Lower lobe of right lung (tissue), 2 donors: ENCODE results near the gene MAST3. TPM values are rescaled to one million over a fixed set of nuclear protein-coding genes. Genes with fewer than 3 reads are reported as not detected.

Experiments used
- ATAC-seq, 2 donors: fragments of 200-7000 bp; cut with Tn5 transposase; one replicate each; pipeline ENCODE4 v1.9.1; 2020 to 2022; ENCODE audit warnings: mild to moderate bottlenecking in 2 of 2, moderate library complexity in 2 of 2
- DNase-seq: peaks from one replicate; pipeline ENCODE4 v3.0.0-alpha.2; 2020
- H3K27ac ChIP-seq: fragments of 200-600 bp; one replicate; pipeline ENCODE4 v1.8.0; 2022
- H3K27me3 ChIP-seq: fragments of 200-600 bp; one replicate; pipeline ENCODE4 v1.8.0; 2022; ENCODE audit warnings: low read depth
- H3K36me3 ChIP-seq: fragments of 200-600 bp; one replicate; pipeline ENCODE4 v1.8.0; 2022; ENCODE audit warnings: mild to moderate bottlenecking
- H3K4me1 ChIP-seq: fragments of 200-600 bp; one replicate; pipeline ENCODE4 v1.8.0; 2022
- H3K4me3 ChIP-seq: fragments of 200-600 bp; one replicate; pipeline ENCODE4 v1.8.0; 2022; ENCODE audit warnings: mild to moderate bottlenecking
- H3K9me3 ChIP-seq: fragments of 200-600 bp; one replicate; pipeline ENCODE4 v1.8.0; 2022
- intact Hi-C: fragments of 100-400 bp; cut with DNase I; formaldehyde crosslinking; loops from one replicate; pipeline ENCODE4 v1.11.0; 2022
- total RNA-seq: library from RNA; stranded (reverse); fragmentation: NEBNext Ultra II Directional; extraction: Animal tissue kit (Norgen Biotek cat#: 25700); gene quantifications from one replicate; pipeline ENCODE4 v1.2.1, GENCODE V29; 2021
- TF ChIP-seq, protein P1 (sequence below): fragments of 200-600 bp; IDR thresholded peaks from one replicate; pipeline ENCODE4 v1.8.0; 2022; ENCODE audit warnings: antibody characterized with exemption, mild to moderate bottlenecking
- donor health status: DM: no; HTN: yes; CAD: no; lungs with severe emphysema.

MAST3 gene
- total RNA-seq, 1 donor from 2014 or later, result 29.2 TPM

DNA sequence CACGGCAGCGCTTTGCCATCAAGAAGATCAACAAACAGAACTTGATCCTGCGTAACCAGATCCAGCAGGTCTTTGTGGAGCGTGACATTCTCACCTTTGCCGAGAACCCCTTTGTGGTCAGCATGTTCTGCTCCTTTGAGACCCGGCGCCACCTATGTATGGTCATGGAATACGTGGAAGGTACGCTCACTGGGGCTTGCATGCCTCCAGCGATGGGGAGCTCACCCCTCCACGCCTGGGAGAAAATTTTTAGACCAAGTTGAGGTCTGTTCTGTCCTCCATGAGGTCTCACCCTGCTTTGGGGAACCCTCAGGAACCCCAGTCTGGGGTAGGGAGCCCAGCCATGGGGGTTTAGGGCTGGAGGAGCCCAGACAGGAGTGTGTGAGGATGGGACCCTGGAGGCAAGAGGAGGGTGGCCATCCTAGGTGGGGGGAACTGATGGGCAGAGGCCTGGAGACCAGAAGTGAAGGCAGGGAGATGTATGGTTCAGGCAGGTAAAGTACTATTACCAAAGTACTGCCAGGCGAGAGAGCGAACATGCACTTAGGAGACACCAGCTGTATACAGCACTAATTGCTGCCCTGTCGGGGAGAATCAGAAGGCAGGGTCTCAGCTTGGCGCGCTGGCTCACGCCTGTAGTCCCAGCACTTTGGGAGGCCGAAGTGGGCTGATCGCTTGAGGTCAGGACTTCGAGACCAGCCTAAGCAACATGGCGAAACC is 33.1 kb downstream of the MAST3 start:
- ATAC-seq, result no peak
- DNase-seq, result no peak
- Histone ChIP-seq H3K27me3 (no peaks in the 10 kb centered on the region), H3K27ac (no peak overlapping the region), H3K36me3 (peaks cover 87% of the 10 kb centered on the region), H3K4me3 (no peak overlapping the region), H3K9me3 (no peaks in the 10 kb centered on the region), H3K4me1 (no peaks in the 10 kb centered on the region)
- TF ChIP-seq, protein P1, sequence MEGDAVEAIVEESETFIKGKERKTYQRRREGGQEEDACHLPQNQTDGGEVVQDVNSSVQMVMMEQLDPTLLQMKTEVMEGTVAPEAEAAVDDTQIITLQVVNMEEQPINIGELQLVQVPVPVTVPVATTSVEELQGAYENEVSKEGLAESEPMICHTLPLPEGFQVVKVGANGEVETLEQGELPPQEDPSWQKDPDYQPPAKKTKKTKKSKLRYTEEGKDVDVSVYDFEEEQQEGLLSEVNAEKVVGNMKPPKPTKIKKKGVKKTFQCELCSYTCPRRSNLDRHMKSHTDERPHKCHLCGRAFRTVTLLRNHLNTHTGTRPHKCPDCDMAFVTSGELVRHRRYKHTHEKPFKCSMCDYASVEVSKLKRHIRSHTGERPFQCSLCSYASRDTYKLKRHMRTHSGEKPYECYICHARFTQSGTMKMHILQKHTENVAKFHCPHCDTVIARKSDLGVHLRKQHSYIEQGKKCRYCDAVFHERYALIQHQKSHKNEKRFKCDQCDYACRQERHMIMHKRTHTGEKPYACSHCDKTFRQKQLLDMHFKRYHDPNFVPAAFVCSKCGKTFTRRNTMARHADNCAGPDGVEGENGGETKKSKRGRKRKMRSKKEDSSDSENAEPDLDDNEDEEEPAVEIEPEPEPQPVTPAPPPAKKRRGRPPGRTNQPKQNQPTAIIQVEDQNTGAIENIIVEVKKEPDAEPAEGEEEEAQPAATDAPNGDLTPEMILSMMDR, result no peak
- intact Hi-C loops, result no loop called here

DNA sequence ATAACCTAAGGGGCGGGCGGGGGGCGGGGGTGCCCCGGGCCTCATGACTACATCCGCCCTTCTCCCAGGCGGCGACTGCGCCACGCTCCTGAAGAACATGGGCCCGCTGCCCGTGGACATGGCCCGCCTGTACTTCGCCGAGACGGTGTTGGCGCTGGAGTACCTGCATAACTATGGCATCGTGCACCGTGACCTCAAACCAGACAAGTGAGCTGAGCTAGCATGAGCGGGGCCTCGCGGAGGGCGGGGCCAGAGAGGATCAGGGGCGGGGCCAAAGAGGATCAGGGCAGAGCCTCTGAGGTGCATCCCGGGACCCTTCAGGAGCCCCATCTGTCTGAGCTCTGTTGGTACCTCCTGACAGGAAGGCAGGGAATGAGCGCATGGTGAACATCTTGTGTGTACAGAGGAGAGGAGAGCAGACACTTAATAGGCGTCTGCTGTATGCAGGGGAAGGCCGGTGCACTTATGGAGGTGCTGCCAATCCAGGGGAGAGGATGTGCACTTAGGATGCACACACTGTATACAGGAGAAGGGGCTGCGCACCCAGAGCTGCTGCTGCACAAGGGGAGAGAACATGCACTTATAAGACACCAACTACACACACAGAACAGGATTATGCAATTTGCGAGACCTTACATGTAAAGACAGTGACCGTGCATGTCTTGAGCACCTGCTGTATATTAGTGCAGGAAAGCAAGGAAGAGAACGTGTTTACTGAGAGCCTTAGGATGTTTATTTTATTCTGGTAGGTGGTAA is 34.4 kb downstream of the MAST3 start:
- H3K4me1 ChIP-seq, result no peaks in the 10 kb centered on the region

DNA sequence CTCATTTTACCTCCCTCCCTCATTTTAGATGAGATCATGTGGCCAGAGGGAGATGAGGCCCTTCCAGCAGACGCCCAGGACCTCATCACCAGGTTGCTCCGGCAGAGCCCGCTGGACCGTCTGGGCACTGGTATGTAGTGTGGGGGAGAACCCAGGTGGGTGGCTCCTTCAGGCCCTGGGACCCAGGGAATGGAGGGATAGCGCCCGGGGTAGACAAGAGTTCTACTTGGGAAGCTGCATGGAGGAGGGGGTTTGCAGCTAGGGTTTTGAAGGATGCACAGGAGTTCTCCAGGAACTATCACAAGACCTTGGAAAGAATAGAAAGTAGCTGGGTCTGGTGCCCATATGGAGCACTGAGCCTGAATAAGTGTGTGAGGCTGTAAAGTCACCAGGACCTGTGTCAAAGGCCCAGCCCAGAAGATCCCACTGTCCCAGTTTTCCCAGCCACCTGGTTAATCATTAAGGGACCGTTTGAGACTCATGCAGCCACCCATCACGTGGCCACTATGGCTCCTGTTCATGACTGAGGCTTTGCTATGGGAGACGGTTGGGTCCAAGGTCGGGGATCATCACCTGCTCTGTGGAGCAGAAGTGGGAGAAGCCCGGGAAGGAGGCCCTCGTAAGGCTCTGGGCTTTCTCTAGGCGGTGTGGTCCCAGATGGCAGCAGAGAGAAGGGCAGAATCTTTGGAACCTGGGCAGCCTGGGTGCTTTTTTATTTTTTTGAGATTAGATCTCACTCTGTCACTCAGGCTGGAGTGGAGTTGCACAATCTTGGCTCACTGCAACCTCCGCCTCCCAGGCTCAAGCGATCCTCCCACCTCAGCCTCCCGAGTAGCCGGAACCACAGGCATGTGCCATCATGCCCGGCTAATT is 38.4 kb downstream of the MAST3 start:
- Histone ChIP-seq H3K9me3 (no peaks in the 10 kb centered on the region), H3K4me1 (no peaks in the 10 kb centered on the region), H3K27ac (no peak overlapping the region), H3K36me3 (peaks cover 83% of the 10 kb centered on the region), H3K27me3 (no peaks in the 10 kb centered on the region), H3K4me3 (no peak overlapping the region)
- intact Hi-C loops, result no loop called here
- TF ChIP-seq, protein P1, result no peak
- DNase-seq, result no peak
- ATAC-seq, result no peak

More for the DNA sequence above, 34.4 kb downstream of the MAST3 start:
- TF ChIP-seq, protein P1, result no peak
- intact Hi-C loops, result no loop called here
- H3K36me3 ChIP-seq, result peaks cover 93% of the 10 kb centered on the region
- H3K9me3 ChIP-seq, result no peaks in the 10 kb centered on the region
- DNase-seq, result no peak
- no peaks in the 10 kb centered on the region for H3K27me3 ChIP-seq
- H3K4me3 ChIP-seq, result no peak overlapping the region
- no peak for ATAC-seq
- H3K27ac ChIP-seq, result no peak overlapping the region

DNA sequence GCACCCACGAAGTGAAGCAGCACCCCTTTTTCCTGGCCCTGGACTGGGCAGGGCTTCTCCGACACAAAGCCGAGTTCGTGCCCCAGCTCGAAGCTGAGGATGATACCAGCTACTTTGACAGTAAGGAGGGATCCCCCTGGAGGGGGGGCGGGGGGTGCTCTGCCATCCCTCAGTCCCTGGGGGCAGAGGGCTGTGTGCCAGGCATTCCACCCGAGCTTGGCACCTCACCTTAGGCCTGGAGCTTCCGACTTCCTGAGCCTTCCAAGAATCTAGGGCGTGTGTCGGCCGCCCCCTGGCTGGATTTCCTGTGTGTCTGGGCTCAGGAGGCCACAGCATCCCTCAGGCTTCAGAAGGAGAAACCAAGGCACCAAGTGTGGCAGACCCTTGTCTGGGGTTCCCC is 39.7 kb downstream of the MAST3 start:
- Histone ChIP-seq H3K36me3 (peaks cover 80% of the 10 kb centered on the region), H3K27ac (no peak overlapping the region), H3K9me3 (no peaks in the 10 kb centered on the region), H3K27me3 (no peaks in the 10 kb centered on the region), H3K4me3 (no peak overlapping the region), H3K4me1 (no peaks in the 10 kb centered on the region)
- DNase-seq (no peak), ATAC-seq (no peak)
- TF ChIP-seq, protein P1, result no peak
- intact Hi-C loops, result no loop called here

DNA sequence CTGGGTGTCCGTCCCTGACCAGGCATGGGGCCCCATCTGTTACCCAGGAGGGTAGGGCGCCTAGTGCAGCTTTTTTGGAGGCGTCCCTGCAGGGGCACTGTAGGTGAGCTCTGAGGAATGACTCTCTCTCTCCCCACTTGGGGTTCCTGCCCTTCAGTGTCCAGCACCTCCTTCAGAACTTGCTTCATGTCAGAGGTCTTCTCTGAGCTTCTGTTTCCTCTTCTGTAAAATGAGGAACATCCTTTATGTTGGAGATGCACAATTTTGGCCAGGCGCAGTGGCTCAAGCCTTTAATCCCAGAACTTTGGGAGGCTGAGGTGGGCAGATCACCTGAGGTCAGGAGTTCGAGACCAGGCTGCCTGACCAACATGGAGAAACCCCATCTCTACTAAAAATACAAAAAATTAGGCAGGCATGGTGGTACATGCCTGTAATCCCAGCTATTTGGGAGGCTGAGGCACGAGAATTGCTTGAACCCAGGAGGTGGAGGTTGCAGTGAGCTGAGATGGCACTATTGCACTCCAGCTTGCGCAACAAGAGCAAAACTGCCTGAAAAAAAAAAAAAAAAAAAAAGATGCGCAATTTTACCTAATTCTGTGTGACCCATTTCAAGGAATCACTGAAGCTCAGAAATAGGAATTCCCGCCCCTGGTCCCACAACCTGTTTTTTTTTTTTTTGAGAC is 40.2 kb downstream of the MAST3 start:
- ATAC-seq (no peak), DNase-seq (no peak)
- H3K4me3 ChIP-seq, result no peak overlapping the region
- peaks cover 80% of the 10 kb centered on the region for H3K36me3 ChIP-seq
- intact Hi-C loops, result no loop called here
- H3K27me3 ChIP-seq, result no peaks in the 10 kb centered on the region
- H3K27ac ChIP-seq, result no peak overlapping the region
- TF ChIP-seq, protein P1, result no peak
- H3K4me1 ChIP-seq, result no peaks in the 10 kb centered on the region
- H3K9me3 ChIP-seq, result no peaks in the 10 kb centered on the region
